Fibroblast of skin of right biceps (primary cell): ENCODE measurements around the gene TMC1.
"Not testable (repeated sequence)": the region's sequence is repeated elsewhere in the genome, so short reads cannot be mapped to it uniquely, and the experiment has no call there.

ENCODE experiments used
- DNase-seq: peaks from one replicate; pipeline ENCODE4 v3.0.0-alpha.2; 2013

The TMC1 gene

GRCh38 chr9:72779614-72780013 lies 258.2 kb downstream of the TMC1 start:
- no peak for DNase-seq

- no peak for DNase-seq
Measured at GRCh38 chr9:72786948-72787347, 265.5 kb downstream of the TMC1 start.

GRCh38 chr9:72788966-72789735 lies 267.7 kb downstream of the TMC1 start:
- no peak for DNase-seq

GRCh38 chr9:72789885-72790284 lies 268.5 kb downstream of the TMC1 start:
- no peak for DNase-seq

GRCh38 chr9:72790989-72791388 lies 269.6 kb downstream of the TMC1 start:
- DNase-seq, result no peak

GRCh38 chr9:72791436-72791835 lies 270.0 kb downstream of the TMC1 start:
- DNase-seq, result no peak

- DNase-seq, result no peak
Measured at GRCh38 chr9:72794946-72795345, 273.5 kb downstream of the TMC1 start.

- no peak for DNase-seq
Measured at GRCh38 chr9:72800328-72800994, 279.1 kb downstream of the TMC1 start.

GRCh38 chr9:72805238-72805637 lies 283.8 kb downstream of the TMC1 start:
- no peak for DNase-seq

GRCh38 chr9:72806313-72806809 lies 285.0 kb downstream of the TMC1 start:
- not testable (repeated sequence) for DNase-seq

- DNase-seq, result no peak
Measured at GRCh38 chr9:72807765-72808445, 286.5 kb downstream of the TMC1 start.

GRCh38 chr9:72808446-72808768 lies 287.0 kb downstream of the TMC1 start:
- DNase-seq, result no peak

- DNase-seq, result no peak
Measured at GRCh38 chr9:72809586-72809985, 288.2 kb downstream of the TMC1 start.

- DNase-seq, result no peak
Measured at GRCh38 chr9:72812559-72813111, 291.2 kb downstream of the TMC1 start.

GRCh38 chr9:72813544-72813943 lies 292.1 kb downstream of the TMC1 start:
- no peak for DNase-seq

GRCh38 chr9:72814083-72814597 lies 292.7 kb downstream of the TMC1 start:
- DNase-seq, result no peak

GRCh38 chr9:72816666-72817065 lies 295.3 kb downstream of the TMC1 start:
- no peak for DNase-seq

- no peak for DNase-seq
Measured at GRCh38 chr9:72817413-72817812, 296.0 kb downstream of the TMC1 start.

- DNase-seq, result no peak
Measured at GRCh38 chr9:72818385-72818784, 297.0 kb downstream of the TMC1 start.

GRCh38 chr9:72823971-72824370 lies 302.6 kb downstream of the TMC1 start:
- DNase-seq, result no peak

- peak; percentile 13 for DNase-seq
Measured at GRCh38 chr9:72826996-72827949, 305.9 kb downstream of the TMC1 start.
